Vagina (tissue), 2 donors: ENCODE data around the gene GATA6. TPM values are rescaled to one million over a fixed set of nuclear protein-coding genes. Genes with fewer than 3 reads are reported as not detected.

Source experiments
- DNase-seq, 2 donors: peaks; one replicate each; pipeline ENCODE4 v3.0.0-alpha.2; 2017; ENCODE audit errors: extremely low spot score in 2 of 2
- H3K27ac ChIP-seq: fragments of 200-600 bp; sonication (generic); one replicate; pipeline ENCODE4 v1.5.1; 2019
- H3K27me3 ChIP-seq: fragments of 200-600 bp; sonication (generic); one replicate; pipeline ENCODE4 v1.5.1; 2019
- H3K36me3 ChIP-seq, 2 donors: fragments of 200-600 bp; sonication (generic); one replicate each; pipeline ENCODE4 v1.5.1; 2017 to 2019
- H3K4me1 ChIP-seq: fragments of 200-600 bp; sonication (generic); one replicate; pipeline ENCODE4 v1.5.1; 2019
- H3K4me3 ChIP-seq, 2 donors: fragments of 200-600 bp; sonication (generic); 1 replicate in 1 of 2; 2 replicates in 1 of 2; pipeline ENCODE4 v1.5.1; 2016 to 2019
- H3K9me3 ChIP-seq: fragments of 200-600 bp; sonication (generic); one replicate; pipeline ENCODE4 v1.5.1; 2019
- CTCF ChIP-seq, 3 experiments: fragments of 450-650 bp in 2 of 3; fragments of 200-600 bp in 1 of 3; sonication (generic) in 1 of 3; IDR thresholded peaks; one replicate each; pipeline ENCODE4 v1.5.1; 2017 to 2019; ENCODE audit warnings: antibody characterized with exemption in 3 of 3, mild to moderate bottlenecking in 2 of 3, moderate library complexity in 2 of 3
- POLR2A ChIP-seq, 2 donors: fragments of 450-650 bp; IDR thresholded peaks; one replicate each; pipeline ENCODE4 v1.6.1; 2017; ENCODE audit warnings: antibody characterized with exemption in 2 of 2, mild to moderate bottlenecking in 2 of 2, moderate library complexity in 2 of 2
- POLR2AphosphoS5 ChIP-seq, 2 donors: sonication (generic); formaldehyde crosslinking; IDR thresholded peaks; one replicate each; pipeline ENCODE4 v1.9.0; 2017; ENCODE audit warnings: antibody characterized with exemption in 2 of 2, mild to moderate bottlenecking in 2 of 2, low read depth in 1 of 2; ENCODE audit not compliant: insufficient read depth in 1 of 2
- intact Hi-C: fragments of 100-400 bp; cut with DNase I; formaldehyde crosslinking; loops from one replicate; pipeline ENCODE4 v1.15.1; 2023
- total RNA-seq: library from RNA; depleted of rRNA; stranded (reverse); fragments of >200 nt; gene quantifications from one replicate; pipeline ENCODE4 v1.2.3, GENCODE V29; 2016

GATA6 gene
- total RNA-seq, 1 donor from 2014 or later = 9.8 TPM

DNA sequence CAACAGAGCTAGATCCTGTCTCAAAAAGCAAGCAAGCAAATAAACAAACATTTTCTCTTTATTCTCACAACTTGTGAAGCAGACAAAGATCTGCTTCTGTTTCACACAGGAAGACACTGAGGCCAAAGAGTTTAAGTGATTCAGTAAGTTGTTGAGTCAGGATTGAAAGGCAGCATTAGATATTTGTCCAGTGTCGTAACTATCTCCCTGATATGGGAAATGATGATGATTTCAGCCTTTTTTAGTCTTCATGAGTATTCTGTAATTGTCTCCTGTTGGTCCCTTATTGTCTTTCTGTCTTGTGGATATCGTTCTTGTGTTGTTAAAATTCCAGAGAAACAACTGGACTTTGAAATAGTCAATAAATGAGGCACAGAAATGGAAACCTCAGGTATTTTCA is 59.6 kb downstream of the GATA6 start:
- Histone ChIP-seq H3K27ac (no peak overlapping the region), H3K27me3 (no peaks in the 10 kb centered on the region), H3K9me3 (no peaks in the 10 kb centered on the region), H3K36me3 (no peaks in the 10 kb centered on the region), H3K4me1 (no peaks in the 10 kb centered on the region), H3K4me3 (no peak overlapping the region)
- no peak for DNase-seq
- TF ChIP-seq POLR2AphosphoS5 (IDR thresholded peaks at IDR 0.05; ENCODE audit: insufficient read depth in 1 of 2, low read depth in 1 of 2) (no peak), POLR2A (IDR thresholded peaks at IDR 0.05) (no peak), CTCF (IDR thresholded peaks at IDR 0.05) (no peak)
- intact Hi-C loops = no loop called here

GRCh38 chr18:22229456-22230124 is 60.2 kb downstream of the GATA6 start:
- Histone ChIP-seq H3K4me1 (no peaks in the 10 kb centered on the region), H3K36me3 (no peaks in the 10 kb centered on the region), H3K4me3 (no peak overlapping the region), H3K9me3 (no peaks in the 10 kb centered on the region), H3K27ac (no peak overlapping the region), H3K27me3 (no peaks in the 10 kb centered on the region)
- no peak for DNase-seq
- TF ChIP-seq CTCF (IDR thresholded peaks at IDR 0.05) (no peak), POLR2A (IDR thresholded peaks at IDR 0.05) (no peak), POLR2AphosphoS5 (IDR thresholded peaks at IDR 0.05; ENCODE audit: insufficient read depth in 1 of 2, low read depth in 1 of 2) (no peak)
- intact Hi-C loops = no loop called here

DNA sequence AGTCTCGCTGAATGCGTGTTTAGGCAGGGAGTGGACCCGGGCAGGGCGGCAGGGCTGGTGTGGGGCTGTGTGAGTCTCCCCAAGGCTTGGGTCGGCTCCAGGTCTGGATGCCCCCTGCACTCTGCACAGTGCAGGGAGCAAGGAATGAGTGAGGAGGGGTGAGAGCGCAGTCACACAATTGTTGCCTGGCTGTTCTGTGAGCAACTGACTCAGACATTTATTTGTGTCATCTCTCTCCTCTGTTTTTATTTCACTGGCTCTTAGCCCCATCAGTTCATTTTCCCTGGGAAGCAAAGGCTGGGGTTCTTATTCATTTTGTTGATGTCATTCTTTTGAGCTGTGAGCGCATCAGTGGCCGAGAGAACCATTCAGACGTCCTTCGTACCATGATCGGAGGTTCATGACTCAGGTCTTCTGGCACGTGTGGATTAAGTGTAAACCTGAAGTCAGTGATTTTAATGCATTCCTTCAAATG is 61.1 kb downstream of the GATA6 start:
- DNase-seq = no peak
- no peaks in the 10 kb centered on the region for H3K4me1 ChIP-seq
- intact Hi-C loops = no loop called here
- no peaks in the 10 kb centered on the region for H3K27me3 ChIP-seq
- no peaks in the 10 kb centered on the region for H3K36me3 ChIP-seq
- no peak overlapping the region for H3K4me3 ChIP-seq
- no peaks in the 10 kb centered on the region for H3K9me3 ChIP-seq
- no peak for TF ChIP-seq POLR2AphosphoS5 (IDR thresholded peaks at IDR 0.05; ENCODE audit: insufficient read depth in 1 of 2, low read depth in 1 of 2)
- no peak for TF ChIP-seq POLR2A (IDR thresholded peaks at IDR 0.05)
- TF ChIP-seq CTCF (IDR thresholded peaks at IDR 0.05) = no peak
- no peak overlapping the region for H3K27ac ChIP-seq

GRCh38 chr18:22233266-22233665 is 63.9 kb downstream of the GATA6 start:
- Histone ChIP-seq H3K9me3 (no peaks in the 10 kb centered on the region), H3K4me1 (no peaks in the 10 kb centered on the region), H3K27me3 (no peaks in the 10 kb centered on the region), H3K4me3 (no peak overlapping the region), H3K36me3 (no peaks in the 10 kb centered on the region), H3K27ac (no peak overlapping the region)
- no peak for DNase-seq
- intact Hi-C loops = no loop called here
- TF ChIP-seq POLR2A (IDR thresholded peaks at IDR 0.05) = no peak
- no peak for TF ChIP-seq CTCF (IDR thresholded peaks at IDR 0.05)
- TF ChIP-seq POLR2AphosphoS5 (IDR thresholded peaks at IDR 0.05; ENCODE audit: insufficient read depth in 1 of 2, low read depth in 1 of 2) = no peak

- no peaks in the 10 kb centered on the region for H3K9me3 ChIP-seq
- H3K27ac ChIP-seq = no peak overlapping the region
- TF ChIP-seq POLR2AphosphoS5 (IDR thresholded peaks at IDR 0.05; ENCODE audit: insufficient read depth in 1 of 2, low read depth in 1 of 2) (no peak), POLR2A (IDR thresholded peaks at IDR 0.05) (no peak), CTCF (IDR thresholded peaks at IDR 0.05) (no peak)
- intact Hi-C loops = no loop called here
- H3K36me3 ChIP-seq = no peaks in the 10 kb centered on the region
- no peak for DNase-seq
- no peaks in the 10 kb centered on the region for H3K4me1 ChIP-seq
- no peak overlapping the region for H3K4me3 ChIP-seq
- no peaks in the 10 kb centered on the region for H3K27me3 ChIP-seq
These were observed 68.6 kb downstream of the GATA6 start for GRCh38 chr18:22238036-22238435.
